ENCODE data around the gene TXLNB.
"Not testable (repeated sequence)": the region's sequence is repeated elsewhere in the genome, so short reads cannot be mapped to it uniquely, and the experiment has no call there.

TXLNB gene

GRCh38 chr6:139235661-139236060 is 56.1 kb downstream of the TXLNB start:
- DNase-seq (ENCODE audit: low read depth): no peak

GRCh38 chr6:139234193-139234592 is 57.6 kb downstream of the TXLNB start:
- not testable (repeated sequence) for DNase-seq (ENCODE audit: low read depth)

- peak; percentile 14 for DNase-seq (ENCODE audit: low read depth)
These were observed 60.6 kb downstream of the TXLNB start for GRCh38 chr6:139231206-139231605.

GRCh38 chr6:139230391-139230840 is 61.4 kb downstream of the TXLNB start:
- peak; percentile 37 for DNase-seq (ENCODE audit: low read depth)

- DNase-seq (ENCODE audit: low read depth): not testable (repeated sequence)
These were observed 63.4 kb downstream of the TXLNB start for GRCh38 chr6:139228387-139228786.

GRCh38 chr6:139219746-139220145 is 72.1 kb downstream of the TXLNB start:
- no peak for DNase-seq (ENCODE audit: low read depth)

- peak; percentile 90 for DNase-seq (ENCODE audit: low read depth)
These were observed 72.5 kb downstream of the TXLNB start for GRCh38 chr6:139219271-139219729.

GRCh38 chr6:139212460-139212859 is 79.3 kb downstream of the TXLNB start:
- DNase-seq (ENCODE audit: low read depth): not testable (repeated sequence)

GRCh38 chr6:139210766-139211165 is 81.0 kb downstream of the TXLNB start:
- not testable (repeated sequence) for DNase-seq (ENCODE audit: low read depth)

- DNase-seq (ENCODE audit: low read depth): no peak
These were observed 86.0 kb downstream of the TXLNB start for GRCh38 chr6:139205843-139206242.

GRCh38 chr6:139204978-139205377 is 86.8 kb downstream of the TXLNB start:
- no peak for DNase-seq (ENCODE audit: low read depth)

- DNase-seq (ENCODE audit: low read depth): no peak
These were observed 90.4 kb downstream of the TXLNB start for GRCh38 chr6:139201378-139201777.

GRCh38 chr6:139198529-139199288 is 93.1 kb downstream of the TXLNB start:
- DNase-seq (ENCODE audit: low read depth): no peak

- no peak for DNase-seq (ENCODE audit: low read depth)
These were observed 97.1 kb downstream of the TXLNB start for GRCh38 chr6:139194740-139195139.

Measured in iris pigment epithelial cell (primary cell).